Measurements from ENCODE around the gene SHANK1.

DNA sequence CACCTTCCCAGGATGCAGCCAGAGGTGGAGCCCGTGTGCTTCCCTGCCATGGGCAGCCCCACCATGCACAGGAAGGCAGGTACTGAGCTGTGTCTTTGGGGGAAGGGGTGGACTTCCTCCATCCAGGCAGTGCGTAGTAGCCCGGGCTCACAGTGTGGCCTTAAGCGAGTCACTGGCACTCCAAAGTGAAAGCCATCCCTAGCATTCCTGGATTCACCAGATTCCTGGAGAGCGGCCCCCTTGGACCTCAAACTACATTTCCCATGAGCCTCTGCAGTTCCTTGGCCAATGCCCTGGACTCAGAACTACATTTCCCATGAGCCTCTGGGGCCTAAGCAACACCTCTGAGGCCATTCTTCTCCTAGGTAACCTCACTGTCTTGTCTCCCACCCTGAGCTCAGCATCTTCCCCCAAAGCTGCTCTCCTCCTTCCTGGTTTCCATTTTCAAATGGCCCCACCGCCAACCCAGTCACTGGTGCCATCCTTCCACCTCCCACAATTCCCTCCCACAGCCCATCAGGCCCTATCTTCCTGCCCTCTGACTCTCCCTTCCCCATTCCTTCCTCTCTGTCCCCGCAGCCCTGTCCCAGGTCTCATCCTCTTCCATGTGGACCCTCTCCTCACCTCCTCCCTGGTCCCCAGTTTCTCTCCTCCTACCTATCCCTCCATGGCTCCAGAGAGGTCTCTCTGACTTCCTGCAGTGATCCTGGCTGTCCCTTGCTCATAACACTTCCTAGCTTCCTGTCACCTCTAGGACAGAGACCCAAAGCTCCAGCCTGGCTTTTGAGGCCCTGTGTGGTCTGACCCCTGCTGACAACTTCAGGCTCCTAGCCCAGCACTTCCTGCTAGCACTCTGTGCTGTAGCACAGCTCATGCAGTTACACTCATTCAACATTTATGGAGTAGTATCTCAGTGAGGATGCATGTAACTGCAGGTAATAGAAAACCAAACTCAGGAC, 69.9 kb downstream of the SHANK1 start, which contains the start of gene C19orf81:
- TF ChIP-seq, protein P1, sequence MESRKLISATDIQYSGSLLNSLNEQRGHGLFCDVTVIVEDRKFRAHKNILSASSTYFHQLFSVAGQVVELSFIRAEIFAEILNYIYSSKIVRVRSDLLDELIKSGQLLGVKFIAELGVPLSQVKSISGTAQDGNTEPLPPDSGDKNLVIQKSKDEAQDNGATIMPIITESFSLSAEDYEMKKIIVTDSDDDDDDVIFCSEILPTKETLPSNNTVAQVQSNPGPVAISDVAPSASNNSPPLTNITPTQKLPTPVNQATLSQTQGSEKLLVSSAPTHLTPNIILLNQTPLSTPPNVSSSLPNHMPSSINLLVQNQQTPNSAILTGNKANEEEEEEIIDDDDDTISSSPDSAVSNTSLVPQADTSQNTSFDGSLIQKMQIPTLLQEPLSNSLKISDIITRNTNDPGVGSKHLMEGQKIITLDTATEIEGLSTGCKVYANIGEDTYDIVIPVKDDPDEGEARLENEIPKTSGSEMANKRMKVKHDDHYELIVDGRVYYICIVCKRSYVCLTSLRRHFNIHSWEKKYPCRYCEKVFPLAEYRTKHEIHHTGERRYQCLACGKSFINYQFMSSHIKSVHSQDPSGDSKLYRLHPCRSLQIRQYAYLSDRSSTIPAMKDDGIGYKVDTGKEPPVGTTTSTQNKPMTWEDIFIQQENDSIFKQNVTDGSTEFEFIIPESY (IDR thresholded peaks at IDR 0.05) = no peak
- no peak for TF ChIP-seq JUND (IDR thresholded peaks at IDR 0.05)
- TF ChIP-seq YY1 (IDR thresholded peaks at IDR 0.05) = no peak

Measured in liver (tissue), 2 donors.